ENCODE measurements around the gene GMDS.

GMDS gene

GRCh38 chr6:1814279-1814678 is 431.1 kb downstream of the GMDS start:
- intact Hi-C loops (cut with DNase I; ENCODE audit: low total_unique reads): no loop called here
- no peak for DNase-seq
- H3K4me1 ChIP-seq: peaks cover 0 to 18% (median 2%) of the 10 kb centered on the region in 4 donors
- no peaks in the 10 kb centered on the region for H3K27me3 ChIP-seq
- peak overlapping the region in 1 of 2 donors; percentile 34 for H3K27ac ChIP-seq
- H3K9me3 ChIP-seq: no peaks in the 10 kb centered on the region
- no peak for TF ChIP-seq CTCF (IDR thresholded peaks at IDR 0.05)
- H3K4me3 ChIP-seq: peak overlapping the region in 1 of 2 donors; percentile 4
- no peaks in the 10 kb centered on the region for H3K36me3 ChIP-seq

GRCh38 chr6:1812487-1812886 is 432.9 kb downstream of the GMDS start:
- intact Hi-C loops (cut with DNase I; ENCODE audit: low total_unique reads): no loop called here

GRCh38 chr6:1812034-1812433 is 433.4 kb downstream of the GMDS start:
- Histone ChIP-seq H3K27me3 (no peaks in the 10 kb centered on the region), H3K9me3 (no peaks in the 10 kb centered on the region), H3K4me1 (peaks cover 0 to 6% (median 2%) of the 10 kb centered on the region in 4 donors), H3K36me3 (no peaks in the 10 kb centered on the region), H3K4me3 (no peak overlapping the region), H3K27ac (no peak overlapping the region)
- DNase-seq: no peak
- intact Hi-C loops (cut with DNase I; ENCODE audit: low total_unique reads): no loop called here
- TF ChIP-seq CTCF (IDR thresholded peaks at IDR 0.05): no peak

More at GRCh38 chr6:1812487-1812886, 432.9 kb downstream of the GMDS start:
- Histone ChIP-seq H3K4me3 (no peak overlapping the region), H3K27me3 (no peaks in the 10 kb centered on the region), H3K9me3 (no peaks in the 10 kb centered on the region), H3K4me1 (peaks cover 0 to 9% (median 2%) of the 10 kb centered on the region in 4 donors), H3K36me3 (no peaks in the 10 kb centered on the region), H3K27ac (no peak overlapping the region)
- no peak for TF ChIP-seq CTCF (IDR thresholded peaks at IDR 0.05)
- no peak for DNase-seq

GRCh38 chr6:1810880-1811279 is 434.5 kb downstream of the GMDS start:
- Histone ChIP-seq H3K36me3 (no peaks in the 10 kb centered on the region), H3K4me3 (no peak overlapping the region), H3K9me3 (no peaks in the 10 kb centered on the region), H3K27ac (no peak overlapping the region), H3K27me3 (no peaks in the 10 kb centered on the region), H3K4me1 (peaks cover 0 to 12% (median 0%) of the 10 kb centered on the region in 4 donors)
- intact Hi-C loops (cut with DNase I; ENCODE audit: low total_unique reads): no loop called here
- no peak for TF ChIP-seq CTCF (IDR thresholded peaks at IDR 0.05)
- DNase-seq: no peak

GRCh38 chr6:1809291-1809988 is 436.0 kb downstream of the GMDS start:
- no peak for TF ChIP-seq CTCF (IDR thresholded peaks at IDR 0.05)
- Histone ChIP-seq H3K27me3 (no peaks in the 10 kb centered on the region), H3K27ac (no peak overlapping the region), H3K4me3 (no peak overlapping the region), H3K9me3 (no peaks in the 10 kb centered on the region), H3K36me3 (no peaks in the 10 kb centered on the region), H3K4me1 (peaks cover 0 to 13% (median 0%) of the 10 kb centered on the region in 4 donors)
- intact Hi-C loops (cut with DNase I; ENCODE audit: low total_unique reads): no loop called here
- DNase-seq: no peak

Measured in tibial artery (tissue), 4 donors.